HUES48 (cell line): Measurements from ENCODE around the gene FHL1.

Source experiments
- H3K27ac ChIP-seq: one replicate; pipeline ENCODE4 v1.7.0; 2013; ENCODE audit warnings: low read depth, low read length, inconsistent platforms
- H3K27me3 ChIP-seq: 2 replicates; pipeline ENCODE4 v1.6.1; 2013; ENCODE audit warnings: mild to moderate bottlenecking, low read length; ENCODE audit not compliant: control insufficient read depth, insufficient read depth
- H3K36me3 ChIP-seq: 2 replicates; pipeline ENCODE4 v1.6.1; 2013; ENCODE audit warnings: low read length; ENCODE audit not compliant: control insufficient read depth, insufficient read depth
- H3K4me1 ChIP-seq: 2 replicates; pipeline ENCODE4 v1.6.1; 2013; ENCODE audit warnings: mild to moderate bottlenecking, low read length; ENCODE audit not compliant: control insufficient read depth, insufficient read depth
- H3K4me3 ChIP-seq: 2 replicates; pipeline ENCODE4 v1.5.1; 2013; ENCODE audit warnings: mild to moderate bottlenecking, low read depth, low read length
- H3K9ac ChIP-seq: 2 replicates; pipeline ENCODE4 v1.6.1; 2013; ENCODE audit warnings: mild to moderate bottlenecking, low read depth, low read length, moderate library complexity
- H3K9me3 ChIP-seq: 2 replicates; pipeline ENCODE4 v1.6.1; 2013; ENCODE audit warnings: low read length; ENCODE audit not compliant: control insufficient read depth, insufficient read depth

Gene FHL1

DNA sequence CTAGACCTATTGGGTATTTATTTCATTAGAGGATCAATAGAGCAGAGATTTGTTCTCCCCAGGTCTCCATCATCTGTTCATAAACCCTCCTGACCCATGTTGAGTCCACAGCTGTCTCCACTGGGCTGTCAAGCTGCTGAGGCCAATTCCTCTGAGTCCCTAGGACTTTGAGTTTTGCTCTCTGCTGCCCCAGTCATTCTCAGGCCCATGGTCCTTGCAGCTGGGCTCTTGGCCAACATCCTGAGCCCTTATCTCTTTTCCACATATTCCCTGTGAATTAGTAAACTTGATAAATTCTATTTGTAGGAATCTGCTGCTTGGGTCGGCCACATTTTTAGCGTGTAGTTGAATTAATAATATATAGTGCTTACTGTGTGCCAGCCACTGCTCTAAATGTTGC, 41.9 kb downstream of the FHL1 start:
- no peak overlapping the region for H3K4me3 ChIP-seq
- no peak overlapping the region for H3K9ac ChIP-seq
- H3K9me3 ChIP-seq = no peaks in the 10 kb centered on the region
- H3K4me1 ChIP-seq = no peaks in the 10 kb centered on the region
- H3K27me3 ChIP-seq = no peaks in the 10 kb centered on the region
- H3K36me3 ChIP-seq = no peaks in the 10 kb centered on the region
- H3K27ac ChIP-seq = no peak overlapping the region

DNA sequence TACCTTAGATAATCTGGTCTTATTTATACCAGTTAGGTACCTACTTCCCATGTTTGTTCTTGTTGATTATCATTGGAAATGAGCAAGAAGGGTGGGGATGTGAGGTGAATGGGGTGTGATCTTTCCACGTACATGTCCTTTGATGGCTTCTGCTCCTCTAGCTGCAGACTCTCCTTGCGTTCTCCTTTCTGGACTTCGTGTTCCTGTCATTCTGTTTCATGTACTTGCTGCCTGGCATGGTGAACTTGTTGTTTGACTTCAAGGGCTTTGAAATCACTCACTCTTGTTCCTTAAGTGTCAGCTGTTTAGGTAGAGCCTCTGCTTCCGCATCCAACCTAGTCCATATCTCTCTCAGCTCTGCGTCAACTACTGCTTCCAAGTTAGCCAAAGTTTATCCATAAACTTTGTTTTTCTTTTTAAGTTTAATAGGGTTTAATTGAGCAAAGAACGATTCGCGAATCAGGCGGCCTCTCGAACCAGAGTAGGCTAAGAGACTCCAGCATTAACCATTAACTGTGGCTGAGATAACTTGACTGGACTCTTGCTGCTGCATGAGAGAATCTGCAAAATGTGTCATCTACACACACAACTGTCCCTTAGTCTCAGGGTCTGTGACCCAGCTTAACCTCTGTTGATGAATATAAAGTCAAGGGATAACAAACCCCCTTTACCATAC, 42.8 kb downstream of the FHL1 start:
- H3K4me3 ChIP-seq = no peak overlapping the region
- no peaks in the 10 kb centered on the region for H3K4me1 ChIP-seq
- no peaks in the 10 kb centered on the region for H3K36me3 ChIP-seq
- no peaks in the 10 kb centered on the region for H3K9me3 ChIP-seq
- no peak overlapping the region for H3K27ac ChIP-seq
- H3K27me3 ChIP-seq = no peaks in the 10 kb centered on the region
- H3K9ac ChIP-seq = no peak overlapping the region

DNA sequence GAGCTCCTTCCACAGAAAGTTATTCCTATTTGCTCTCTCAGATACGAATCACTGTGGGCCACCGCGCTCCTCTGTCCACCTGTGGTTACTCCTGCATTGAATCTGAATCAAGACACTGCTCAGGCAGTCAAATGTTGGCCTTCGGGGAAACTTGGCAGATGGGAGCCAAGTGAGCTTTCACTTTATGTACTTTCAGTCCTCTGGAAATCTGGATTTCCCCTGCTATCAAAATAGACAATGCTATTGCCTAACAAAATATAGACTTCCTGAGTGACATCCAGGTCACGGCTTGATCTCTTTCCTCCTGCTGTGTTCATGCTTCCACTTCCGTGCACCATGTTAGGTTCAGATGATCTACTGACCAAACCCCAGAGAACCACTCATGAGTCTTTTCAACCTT, 43.8 kb downstream of the FHL1 start:
- H3K9ac ChIP-seq = no peak overlapping the region
- no peak overlapping the region for H3K27ac ChIP-seq
- no peaks in the 10 kb centered on the region for H3K9me3 ChIP-seq
- no peaks in the 10 kb centered on the region for H3K27me3 ChIP-seq
- no peaks in the 10 kb centered on the region for H3K36me3 ChIP-seq
- H3K4me1 ChIP-seq = no peaks in the 10 kb centered on the region
- H3K4me3 ChIP-seq = no peak overlapping the region

DNA sequence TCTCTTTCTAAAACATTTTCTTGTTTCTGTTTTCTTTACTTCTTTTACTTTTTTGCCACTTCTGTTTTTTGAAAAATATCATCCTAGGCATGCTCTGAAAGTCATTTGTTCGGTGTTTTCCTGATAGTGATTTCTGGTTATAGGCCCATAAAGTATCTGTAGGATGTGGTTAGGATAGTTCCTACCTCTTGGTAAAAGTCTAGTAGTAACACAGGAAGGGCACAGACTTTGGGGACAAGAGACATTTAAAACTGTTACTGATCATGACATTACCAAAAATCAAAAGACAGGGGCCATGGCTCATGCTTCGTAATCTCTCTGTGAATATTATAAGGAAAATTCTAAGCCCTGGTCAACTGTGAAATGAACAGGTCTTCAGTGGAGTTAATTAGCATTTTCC, 44.8 kb downstream of the FHL1 start:
- H3K27ac ChIP-seq = no peak overlapping the region
- H3K36me3 ChIP-seq = no peaks in the 10 kb centered on the region
- no peaks in the 10 kb centered on the region for H3K4me1 ChIP-seq
- H3K9me3 ChIP-seq = no peaks in the 10 kb centered on the region
- no peaks in the 10 kb centered on the region for H3K27me3 ChIP-seq
- H3K4me3 ChIP-seq = no peak overlapping the region
- H3K9ac ChIP-seq = no peak overlapping the region

DNA sequence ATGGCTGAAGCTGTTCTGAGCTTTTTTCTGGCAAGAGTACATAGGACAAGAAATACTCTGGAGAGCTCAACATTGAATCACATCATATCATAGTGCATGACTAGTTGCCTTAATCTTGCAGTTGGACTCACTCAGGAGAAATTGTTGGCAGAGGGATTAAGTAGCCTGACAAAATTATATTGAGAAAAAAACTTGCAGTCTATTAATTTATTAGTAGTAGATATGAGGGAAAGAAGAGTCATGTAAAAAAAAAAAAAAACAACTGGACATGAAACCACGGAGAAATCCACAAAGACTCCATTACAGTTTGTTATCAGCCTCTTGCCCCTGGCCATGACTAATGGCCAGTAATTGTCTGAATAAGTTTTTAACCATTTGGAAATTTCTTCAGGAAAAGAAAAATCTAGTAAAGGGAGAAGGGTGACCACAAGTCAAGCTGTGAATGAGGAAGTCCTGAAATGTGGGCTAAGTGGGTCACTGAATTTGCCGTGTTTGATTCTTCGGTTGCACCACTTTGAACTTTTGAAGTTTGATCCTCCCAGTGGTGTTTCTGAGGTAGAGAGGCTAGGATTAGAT, 45.6 kb downstream of the FHL1 start:
- no peaks in the 10 kb centered on the region for H3K9me3 ChIP-seq
- no peak overlapping the region for H3K4me3 ChIP-seq
- no peaks in the 10 kb centered on the region for H3K36me3 ChIP-seq
- H3K27ac ChIP-seq = no peak overlapping the region
- H3K27me3 ChIP-seq = no peaks in the 10 kb centered on the region
- H3K4me1 ChIP-seq = no peaks in the 10 kb centered on the region
- H3K9ac ChIP-seq = no peak overlapping the region

DNA sequence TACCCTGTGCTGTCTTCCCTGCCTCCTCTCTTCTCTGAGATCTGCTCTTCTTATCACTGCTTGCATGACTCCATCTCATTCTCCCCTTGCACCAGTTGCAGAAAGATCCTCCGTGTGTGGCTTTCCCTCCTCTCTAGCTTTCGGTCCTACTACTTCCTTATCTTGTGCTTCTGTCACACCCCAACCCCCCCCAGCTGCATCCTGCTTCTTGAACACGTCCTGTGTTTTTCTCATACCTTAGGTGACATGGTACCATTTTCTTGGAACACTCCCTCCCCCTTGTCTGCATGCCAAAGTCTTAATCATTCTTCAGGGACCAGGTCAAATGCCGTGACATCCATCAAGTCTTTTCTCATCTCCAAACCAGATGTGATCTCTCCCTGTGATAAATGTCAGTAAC, 46.4 kb downstream of the FHL1 start:
- Histone ChIP-seq H3K9ac (no peak overlapping the region), H3K27me3 (no peaks in the 10 kb centered on the region), H3K36me3 (no peaks in the 10 kb centered on the region), H3K4me1 (peaks cover 1% of the 10 kb centered on the region; the same call in 1 of the 2 replicates), H3K4me3 (no peak overlapping the region), H3K27ac (no peak overlapping the region), H3K9me3 (no peaks in the 10 kb centered on the region)

DNA sequence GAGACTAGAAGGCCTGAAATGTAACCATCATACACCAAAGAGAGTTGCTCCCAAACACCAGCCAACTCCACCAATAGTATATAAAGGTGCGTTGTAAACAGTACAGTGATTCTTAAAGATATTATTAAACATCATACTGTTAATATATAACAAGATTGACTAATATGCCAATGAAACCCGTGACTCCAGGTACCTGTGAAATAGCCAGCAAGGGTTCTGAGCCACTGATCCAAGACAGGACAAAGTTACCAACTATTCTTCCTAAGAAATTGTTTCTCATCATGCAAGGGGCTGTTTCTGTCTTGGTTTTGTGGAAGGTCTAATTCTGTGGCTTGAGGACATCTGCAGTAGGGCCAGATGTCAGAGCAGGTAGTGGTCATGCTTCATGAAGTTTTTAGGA, 47.2 kb downstream of the FHL1 start:
- H3K36me3 ChIP-seq = no peaks in the 10 kb centered on the region
- H3K9ac ChIP-seq = no peak overlapping the region
- peaks cover 9% of the 10 kb centered on the region for H3K4me1 ChIP-seq
- no peak overlapping the region for H3K27ac ChIP-seq
- no peaks in the 10 kb centered on the region for H3K27me3 ChIP-seq
- no peaks in the 10 kb centered on the region for H3K9me3 ChIP-seq
- H3K4me3 ChIP-seq = no peak overlapping the region

DNA sequence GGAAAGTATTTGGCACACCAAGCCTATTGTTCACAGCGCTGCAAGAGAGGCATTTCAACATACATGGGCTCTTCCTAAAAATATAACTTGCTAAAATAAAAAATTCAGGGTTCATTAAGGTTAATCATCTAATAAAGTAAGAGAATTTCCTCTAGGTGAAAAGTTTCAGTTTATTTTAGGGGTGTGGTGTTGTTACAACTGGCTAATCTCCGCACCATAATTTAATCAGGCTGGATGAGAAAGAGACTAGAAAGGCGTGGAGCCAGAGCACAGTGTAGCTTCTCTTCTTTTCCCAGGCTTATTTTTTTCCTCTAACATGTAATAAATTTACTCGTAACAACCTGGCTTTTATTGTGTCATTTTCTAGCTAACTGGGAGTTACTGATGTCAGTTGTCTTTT, 47.9 kb downstream of the FHL1 start:
- no peak overlapping the region for H3K27ac ChIP-seq
- H3K36me3 ChIP-seq = no peaks in the 10 kb centered on the region
- no peaks in the 10 kb centered on the region for H3K9me3 ChIP-seq
- no peak overlapping the region for H3K9ac ChIP-seq
- H3K4me1 ChIP-seq = peaks cover 14% of the 10 kb centered on the region
- no peaks in the 10 kb centered on the region for H3K27me3 ChIP-seq
- no peak overlapping the region for H3K4me3 ChIP-seq

DNA sequence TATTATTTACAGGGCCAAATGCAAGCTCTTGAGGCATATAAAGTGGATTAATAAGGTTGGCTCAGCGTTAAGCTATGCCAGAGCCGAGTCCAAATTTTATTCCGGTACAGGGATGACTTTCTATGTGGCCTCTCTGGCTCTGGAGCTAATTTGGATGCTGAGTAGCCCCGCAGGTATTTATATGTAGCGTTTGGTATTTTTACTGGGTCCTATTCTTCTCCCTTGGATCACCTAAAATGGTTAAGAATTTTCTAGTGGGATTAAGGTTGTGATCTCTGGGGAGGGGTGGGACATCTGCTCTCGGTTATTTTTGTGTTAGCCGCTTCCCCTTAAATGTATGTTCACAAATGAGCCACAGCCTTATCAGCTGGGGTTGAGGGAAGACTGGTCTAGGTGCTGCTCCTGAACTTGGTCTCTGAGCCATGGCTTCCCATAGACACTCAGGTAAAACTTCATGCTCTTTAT, 49.4 kb downstream of the FHL1 start:
- Histone ChIP-seq H3K9me3 (no peaks in the 10 kb centered on the region), H3K4me3 (no peak overlapping the region), H3K27ac (no peak overlapping the region), H3K27me3 (no peaks in the 10 kb centered on the region), H3K9ac (no peak overlapping the region), H3K36me3 (no peaks in the 10 kb centered on the region), H3K4me1 (peaks cover 14% of the 10 kb centered on the region)

DNA sequence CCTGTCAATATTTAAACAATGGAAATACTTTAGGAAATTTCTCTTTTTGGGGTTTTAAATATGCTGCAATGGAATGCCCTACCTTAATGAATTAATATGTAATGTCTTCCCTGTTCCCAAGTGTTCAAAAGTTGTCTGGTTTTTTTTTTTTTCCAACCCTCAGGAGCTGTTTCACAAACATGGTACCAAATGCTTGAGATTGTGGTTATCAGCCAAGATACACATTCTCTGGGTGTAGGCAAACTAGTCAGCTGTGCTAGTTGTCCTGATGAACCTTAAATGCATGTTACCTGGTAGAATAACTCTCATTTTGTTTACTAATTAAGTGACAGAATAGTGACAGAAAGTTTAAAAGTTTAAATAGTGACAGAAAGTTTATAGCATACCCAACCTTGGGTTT, 50.7 kb downstream of the FHL1 start:
- Histone ChIP-seq H3K4me3 (no peak overlapping the region), H3K36me3 (no peaks in the 10 kb centered on the region), H3K27ac (no peak overlapping the region), H3K27me3 (no peaks in the 10 kb centered on the region), H3K9ac (no peak overlapping the region), H3K9me3 (no peaks in the 10 kb centered on the region), H3K4me1 (peaks cover 14% of the 10 kb centered on the region)

DNA sequence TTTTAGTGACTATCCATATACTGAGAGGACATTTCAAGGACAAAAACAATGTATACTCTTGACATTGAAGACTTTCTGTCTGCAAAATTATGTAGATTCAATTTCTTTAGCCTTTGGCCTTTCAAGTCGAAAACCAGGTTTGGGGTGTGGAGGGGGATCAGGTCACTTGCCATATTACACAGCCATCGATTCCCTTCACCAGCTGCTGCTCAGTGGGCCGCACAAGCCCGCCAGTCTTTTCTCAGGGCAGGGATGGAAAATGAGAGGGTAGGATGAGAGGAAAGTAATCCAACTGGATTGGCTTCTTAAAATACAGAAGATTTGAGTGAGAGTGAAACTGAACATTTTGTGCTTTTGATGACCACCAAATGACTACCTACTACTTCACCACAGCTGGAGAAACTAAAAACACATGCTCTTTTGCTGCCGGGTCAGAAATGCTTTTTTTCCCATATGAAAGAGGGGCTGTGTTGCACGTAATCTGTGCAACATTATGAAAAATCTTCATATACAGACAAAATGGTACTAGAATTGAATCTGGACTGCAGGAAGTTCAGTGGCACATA, 51.4 kb downstream of the FHL1 start:
- Histone ChIP-seq H3K4me3 (no peak overlapping the region), H3K4me1 (peaks cover 14% of the 10 kb centered on the region), H3K27me3 (no peaks in the 10 kb centered on the region), H3K9me3 (no peaks in the 10 kb centered on the region), H3K36me3 (no peaks in the 10 kb centered on the region), H3K9ac (no peak overlapping the region), H3K27ac (no peak overlapping the region)
